Activated CD8-positive, alpha-beta memory T cell treated with anti-CD3 and anti-CD28 coated beads, Interleukin-2, amount 50 U/mL, for 4 hours (primary cell): Measurements from ENCODE around the gene FOXM1.
A peak's percentile ranks its signal among the peaks of the same experiment; 100 is the strongest.
"Not testable (repeated sequence)": the region's sequence is repeated elsewhere in the genome, so short reads cannot be mapped to it uniquely, and the experiment has no call there.

ENCODE experiments used
- DNase-seq: peaks from one replicate; pipeline ENCODE4 v3.0.0-alpha.2; 2020

Gene FOXM1

GRCh38 chr12:2884810-2885209 is 7.8 kb upstream of the FOXM1 start:
- no peak for DNase-seq

- DNase-seq: no peak
These were observed 2.9 kb upstream of the FOXM1 start for GRCh38 chr12:2879853-2880252.

- DNase-seq: no peak
These were observed 1.2 kb upstream of the FOXM1 start for GRCh38 chr12:2877953-2878732.

GRCh38 chr12:2876431-2877046 is 435 bp downstream of the FOXM1 start:
- DNase-seq: no peak

GRCh38 chr12:2868986-2869632 is 7.9 kb downstream of the FOXM1 start:
- not testable (repeated sequence) for DNase-seq

- no peak for DNase-seq
These were observed 12.8 kb downstream of the FOXM1 start for GRCh38 chr12:2864198-2864597.

GRCh38 chr12:2863402-2863801 is 13.6 kb downstream of the FOXM1 start:
- DNase-seq: not testable (repeated sequence)

GRCh38 chr12:2862876-2863275 is 14.1 kb downstream of the FOXM1 start:
- DNase-seq: no peak

GRCh38 chr12:2860170-2860569 is 16.8 kb downstream of the FOXM1 start:
- no peak for DNase-seq

- DNase-seq: no peak
These were observed 18.0 kb downstream of the FOXM1 start for GRCh38 chr12:2858944-2859421.

- DNase-seq: no peak
These were observed 18.6 kb downstream of the FOXM1 start for GRCh38 chr12:2858334-2858733.

- no peak for DNase-seq
These were observed 19.4 kb downstream of the FOXM1 start for GRCh38 chr12:2857576-2857975.

GRCh38 chr12:2857021-2857431 is 19.9 kb downstream of the FOXM1 start, which contains the start of gene TEX52:
TSS of gene TEX52 (minus strand) at chr12:2857039. CDS start at chr12:2857026, 13 bp downstream.
- no peak for DNase-seq

- no peak for DNase-seq
These were observed 20.9 kb downstream of the FOXM1 start for GRCh38 chr12:2856051-2856450.

GRCh38 chr12:2855546-2855945 is 21.4 kb downstream of the FOXM1 start:
- DNase-seq: no peak

- DNase-seq: no peak
These were observed 22.1 kb downstream of the FOXM1 start for GRCh38 chr12:2854669-2855453.

GRCh38 chr12:2853626-2854025 is 23.3 kb downstream of the FOXM1 start:
- peak; percentile 46 for DNase-seq

GRCh38 chr12:2851931-2852330 is 25.0 kb downstream of the FOXM1 start:
- DNase-seq: no peak

- no peak for DNase-seq
These were observed 31.7 kb downstream of the FOXM1 start for GRCh38 chr12:2845280-2845679.

GRCh38 chr12:2844786-2845185 is 32.2 kb downstream of the FOXM1 start:
- no peak for DNase-seq

GRCh38 chr12:2842948-2843347 is 34.0 kb downstream of the FOXM1 start:
- no peak for DNase-seq

- DNase-seq: no peak
These were observed 35.8 kb downstream of the FOXM1 start for GRCh38 chr12:2841056-2841650.

GRCh38 chr12:2836574-2836973 is 40.4 kb downstream of the FOXM1 start:
- no peak for DNase-seq
